OCI-LY7 (cell line): ENCODE measurements around the gene LRGUK. TPM values are rescaled to one million over a fixed set of nuclear protein-coding genes. Genes with fewer than 3 reads are reported as not detected.

Experiments
- BruUV-seq: library from RNA; stranded (reverse); fragments of 400-500 nt; replicated peaks from 2 replicates; lab custom pipeline; 2021; lab: Mats Ljungman, UMichigan
- CTCF ChIA-PET: fragments of 300-600 bp; sonication (Branson Sonifier 250); formaldehyde crosslinking; loops from one replicate; lab custom pipeline; 2022; ENCODE audit warnings: antibody characterized with exemption; ENCODE audit not compliant: unreplicated experiment; lab: Charles Lee
- POLR2A ChIA-PET: fragments of 300-600 bp; sonication (Branson Sonifier 250); formaldehyde crosslinking; loops from one replicate; lab custom pipeline; 2022; ENCODE audit warnings: antibody characterized with exemption; lab: Charles Lee
- DNase-seq: peaks from one replicate; pipeline ENCODE4 v3.0.0-alpha.2; 2015; ENCODE audit warnings: low spot score
- H2AFZ ChIP-seq: fragments of 200-600 bp; sonication (generic), shearing (Covaris generic); 2 replicates; pipeline ENCODE4 v1.6.1; 2014; ENCODE audit warnings: mild to moderate bottlenecking, antibody characterized with exemption, low read length, moderate library complexity
- H3K27ac ChIP-seq: fragments of 200-600 bp; sonication (generic); 2 replicates; pipeline ENCODE4 v1.5.1; 2014; ENCODE audit warnings: mixed run types, low read depth, mild to moderate bottlenecking, moderate library complexity, low read length, inconsistent platforms; ENCODE audit not compliant: poor library complexity, severe bottlenecking
- H3K36me3 ChIP-seq: fragments of 200-600 bp; sonication (generic); 2 replicates; pipeline ENCODE4 v1.6.1; 2014; ENCODE audit warnings: mild to moderate bottlenecking, antibody characterized with exemption, low read length, moderate library complexity, mixed read lengths; ENCODE audit not compliant: insufficient read depth
- H3K4me1 ChIP-seq: fragments of 200-600 bp; sonication (generic); 2 replicates; pipeline ENCODE4 v1.5.1; 2014; ENCODE audit warnings: mild to moderate bottlenecking, low read length; ENCODE audit not compliant: insufficient read depth, poor library complexity, severe bottlenecking
- H3K4me2 ChIP-seq: fragments of 200-600 bp; sonication (generic); 2 replicates; pipeline ENCODE4 v1.6.1; 2014; ENCODE audit warnings: mild to moderate bottlenecking, low read length
- H3K4me3 ChIP-seq: fragments of 200-600 bp; sonication (generic); 2 replicates; pipeline ENCODE4 v1.5.1; 2014; ENCODE audit warnings: mild to moderate bottlenecking, low read depth, low read length; ENCODE audit not compliant: poor library complexity, severe bottlenecking
- H3K79me2 ChIP-seq: fragments of 200-600 bp; sonication (generic); 2 replicates; pipeline ENCODE4 v1.6.1; 2016; ENCODE audit warnings: low read depth, mild to moderate bottlenecking, low read length, moderate library complexity, mixed read lengths; ENCODE audit not compliant: insufficient read depth
- H3K9me2 ChIP-seq: fragments of 200-600 bp; sonication (generic); 2 replicates; pipeline ENCODE4 v1.6.1; 2016; ENCODE audit warnings: mild to moderate bottlenecking, low read length, mixed read lengths; ENCODE audit not compliant: insufficient read depth
- H3K9me3 ChIP-seq: fragments of 200-600 bp; sonication (generic); 2 replicates; pipeline ENCODE4 v1.6.1; 2014; ENCODE audit warnings: mild to moderate bottlenecking, mixed run types, low read length, mixed read lengths
- H4K20me1 ChIP-seq: fragments of 200-600 bp; sonication (generic); 2 replicates; pipeline ENCODE4 v1.6.1; 2014; ENCODE audit warnings: mild to moderate bottlenecking, antibody characterized with exemption, low read length, moderate library complexity, mixed read lengths; ENCODE audit not compliant: insufficient read depth
- EZH2phosphoT487 ChIP-seq: fragments of 200-600 bp; sonication (generic); IDR thresholded peaks from 2 replicates; pipeline ENCODE4 v1.6.1; 2018; ENCODE audit warnings: low read depth, borderline replicate concordance, mild to moderate bottlenecking, mixed run types, antibody characterized with exemption, low read length, moderate library complexity, mixed read lengths
- intact Hi-C: fragments of 100-400 bp; cut with micrococcal nuclease; formaldehyde crosslinking; loops from one replicate; pipeline ENCODE4 v1.10.0; 2022; ENCODE audit not compliant: unreplicated experiment
- total RNA-seq, 2 experiments: library from RNA; depleted of rRNA in 1 of 2; stranded (reverse); fragments of >200 nt in 1 of 2; shearing (Covaris generic) in 1 of 2; gene quantifications; 2 replicates each; pipeline ENCODE4 v1.2.3, GENCODE V29; 2014 to 2022
- TF ChIP-seq, protein P1 (sequence below): fragments of 200-600 bp; sonication (generic); conservative IDR thresholded peaks from 2 replicates; pipeline ENCODE4 v1.5.1; 2014; ENCODE audit warnings: mild to moderate bottlenecking, antibody characterized with exemption, low read length, moderate library complexity, mixed read lengths

LRGUK gene
- total RNA-seq, 2 experiments from 2014 or later, result 0.46 to 0.95 TPM

DNA sequence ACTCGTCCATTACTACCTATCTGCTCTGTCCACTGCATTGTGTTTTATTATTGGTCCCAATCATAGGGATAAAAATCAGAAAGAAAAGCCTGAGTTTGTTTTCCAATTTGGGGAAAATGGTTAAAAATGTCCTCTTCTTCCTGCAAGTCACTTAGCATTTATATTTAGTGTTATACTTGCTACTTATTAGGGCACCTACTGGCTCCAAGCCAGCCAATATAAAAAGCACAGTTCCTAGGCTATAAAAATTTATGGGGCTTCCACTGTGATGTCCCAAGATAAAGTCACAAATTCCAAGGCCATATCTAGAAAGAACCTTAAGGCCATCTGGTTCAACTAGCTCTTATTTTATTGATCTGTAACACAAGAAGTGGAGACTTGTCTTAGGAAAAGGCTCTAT lies 186.4 kb downstream of the LRGUK start:
- peaks cover 3% of the 10 kb centered on the region; the same call in 1 of the 2 replicates for H4K20me1 ChIP-seq
- H3K36me3 ChIP-seq, result peaks cover 15% of the 10 kb centered on the region
- no peaks in the 10 kb centered on the region for H3K9me3 ChIP-seq
- ChIA-PET POLR2A (interaction anchor here (0.6 to 2.2 kb wide), 4 partner anchors 9 to 849 kb away, joined by 3 to 9 read pairs (median 6); no protein-coding TSS in a partner anchor), CTCF (interaction anchor here (0.5 kb wide), 1 partner anchor 1304 kb away, joined by 3 read pairs; no protein-coding TSS in a partner anchor)
- no peak overlapping the region for H3K27ac ChIP-seq
- no TSS peak for BruUV-seq
- H3K79me2 ChIP-seq, result peaks cover 16% of the 10 kb centered on the region; the same call in 1 of the 2 replicates
- TF ChIP-seq EZH2phosphoT487, result no peak
- TF ChIP-seq, protein P1, sequence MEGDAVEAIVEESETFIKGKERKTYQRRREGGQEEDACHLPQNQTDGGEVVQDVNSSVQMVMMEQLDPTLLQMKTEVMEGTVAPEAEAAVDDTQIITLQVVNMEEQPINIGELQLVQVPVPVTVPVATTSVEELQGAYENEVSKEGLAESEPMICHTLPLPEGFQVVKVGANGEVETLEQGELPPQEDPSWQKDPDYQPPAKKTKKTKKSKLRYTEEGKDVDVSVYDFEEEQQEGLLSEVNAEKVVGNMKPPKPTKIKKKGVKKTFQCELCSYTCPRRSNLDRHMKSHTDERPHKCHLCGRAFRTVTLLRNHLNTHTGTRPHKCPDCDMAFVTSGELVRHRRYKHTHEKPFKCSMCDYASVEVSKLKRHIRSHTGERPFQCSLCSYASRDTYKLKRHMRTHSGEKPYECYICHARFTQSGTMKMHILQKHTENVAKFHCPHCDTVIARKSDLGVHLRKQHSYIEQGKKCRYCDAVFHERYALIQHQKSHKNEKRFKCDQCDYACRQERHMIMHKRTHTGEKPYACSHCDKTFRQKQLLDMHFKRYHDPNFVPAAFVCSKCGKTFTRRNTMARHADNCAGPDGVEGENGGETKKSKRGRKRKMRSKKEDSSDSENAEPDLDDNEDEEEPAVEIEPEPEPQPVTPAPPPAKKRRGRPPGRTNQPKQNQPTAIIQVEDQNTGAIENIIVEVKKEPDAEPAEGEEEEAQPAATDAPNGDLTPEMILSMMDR, result no peak
- intact Hi-C loops, result no loop called here
- H3K9me2 ChIP-seq, result no peaks in the 10 kb centered on the region
- no peak overlapping the region for H3K4me2 ChIP-seq
- H2AFZ ChIP-seq, result no peak overlapping the region
- H3K4me1 ChIP-seq, result peaks cover 14% of the 10 kb centered on the region
- H3K4me3 ChIP-seq, result no peak overlapping the region
- DNase-seq, result no peak

Other genes starting within 250 kb of the LRGUK start
- 36.5 and 38.1 TPM in 2 replicates for gene SLC35B4, start 189.6 kb downstream of the LRGUK start, total RNA-seq (2014; rRNA removed; shearing (Covaris generic))
- gene SLC35B4, start 189.6 kb downstream of the LRGUK start, total RNA-seq (2022), result 31.6 and 32.3 TPM in 2 replicates